Subcutaneous adipose tissue (tissue), 4 donors: ENCODE data around the gene DUSP8. TPM values are rescaled to one million over a fixed set of nuclear protein-coding genes. Genes with fewer than 3 reads are reported as not detected.

Experiments
- total RNA-seq, 4 donors: library from RNA; depleted of rRNA; stranded (reverse); fragments of >200 nt; gene quantifications; one replicate each; pipeline ENCODE4 v1.1.0, GENCODE V29; 2016
- TF ChIP-seq, protein P1 (sequence below): fragments of 450-650 bp; IDR thresholded peaks from one replicate; pipeline ENCODE4 v1.5.1; 2016; ENCODE audit warnings: low read depth, mild to moderate bottlenecking, control low read depth, antibody characterized with exemption, moderate library complexity

Gene DUSP8
- total RNA-seq, 4 donors from 2014 or later: 0.22 to 2.3 (median 0.74) TPM

DNA sequence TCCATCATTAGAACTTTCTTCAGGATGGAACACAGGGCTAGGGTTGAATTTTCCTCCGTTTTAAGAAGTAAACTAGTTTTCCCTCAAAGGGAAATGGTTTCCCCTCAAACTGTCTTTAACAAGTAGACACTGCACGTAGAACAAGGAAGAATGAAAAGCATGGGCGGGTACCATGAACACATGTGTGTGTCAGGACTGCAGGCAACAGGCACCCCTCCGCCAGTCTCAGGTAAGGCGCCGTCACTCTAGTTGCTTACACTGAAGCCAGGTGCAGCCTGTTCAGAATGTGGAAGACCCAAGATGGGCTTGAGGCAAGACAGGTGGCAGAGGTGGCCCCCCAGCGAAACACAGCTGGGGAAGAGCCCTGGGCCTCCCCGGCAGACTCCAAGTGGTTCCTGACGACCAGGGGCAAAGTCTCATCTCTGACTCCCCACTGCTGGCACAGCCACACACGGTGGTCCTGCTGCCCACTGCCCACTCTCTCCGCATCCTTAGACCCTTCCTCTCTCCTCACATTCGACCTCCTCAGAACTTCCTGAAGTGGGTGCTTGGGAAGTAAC, 60.1 kb downstream of the DUSP8 start:
- TF ChIP-seq, protein P1, sequence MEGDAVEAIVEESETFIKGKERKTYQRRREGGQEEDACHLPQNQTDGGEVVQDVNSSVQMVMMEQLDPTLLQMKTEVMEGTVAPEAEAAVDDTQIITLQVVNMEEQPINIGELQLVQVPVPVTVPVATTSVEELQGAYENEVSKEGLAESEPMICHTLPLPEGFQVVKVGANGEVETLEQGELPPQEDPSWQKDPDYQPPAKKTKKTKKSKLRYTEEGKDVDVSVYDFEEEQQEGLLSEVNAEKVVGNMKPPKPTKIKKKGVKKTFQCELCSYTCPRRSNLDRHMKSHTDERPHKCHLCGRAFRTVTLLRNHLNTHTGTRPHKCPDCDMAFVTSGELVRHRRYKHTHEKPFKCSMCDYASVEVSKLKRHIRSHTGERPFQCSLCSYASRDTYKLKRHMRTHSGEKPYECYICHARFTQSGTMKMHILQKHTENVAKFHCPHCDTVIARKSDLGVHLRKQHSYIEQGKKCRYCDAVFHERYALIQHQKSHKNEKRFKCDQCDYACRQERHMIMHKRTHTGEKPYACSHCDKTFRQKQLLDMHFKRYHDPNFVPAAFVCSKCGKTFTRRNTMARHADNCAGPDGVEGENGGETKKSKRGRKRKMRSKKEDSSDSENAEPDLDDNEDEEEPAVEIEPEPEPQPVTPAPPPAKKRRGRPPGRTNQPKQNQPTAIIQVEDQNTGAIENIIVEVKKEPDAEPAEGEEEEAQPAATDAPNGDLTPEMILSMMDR: no peak

DNA sequence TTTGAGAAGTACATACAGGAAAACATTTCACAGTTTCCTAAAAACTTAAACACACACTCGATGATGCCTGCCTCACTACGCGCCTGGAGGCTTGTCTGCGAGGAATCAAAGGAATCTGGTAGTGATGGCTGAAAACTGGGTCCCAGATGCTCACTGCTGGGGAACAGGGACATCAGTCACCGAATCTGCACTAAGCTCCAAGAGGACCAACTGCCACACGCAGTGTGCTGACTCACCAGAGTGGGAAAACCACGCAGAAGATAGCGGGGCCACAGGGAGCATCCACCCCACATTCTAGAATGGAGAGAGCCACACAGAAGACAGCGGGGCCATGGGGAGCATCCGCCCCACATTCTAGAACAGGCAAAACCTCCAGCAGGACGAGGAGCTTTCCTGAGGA, 61.1 kb downstream of the DUSP8 start:
- TF ChIP-seq, protein P1: no peak

DNA sequence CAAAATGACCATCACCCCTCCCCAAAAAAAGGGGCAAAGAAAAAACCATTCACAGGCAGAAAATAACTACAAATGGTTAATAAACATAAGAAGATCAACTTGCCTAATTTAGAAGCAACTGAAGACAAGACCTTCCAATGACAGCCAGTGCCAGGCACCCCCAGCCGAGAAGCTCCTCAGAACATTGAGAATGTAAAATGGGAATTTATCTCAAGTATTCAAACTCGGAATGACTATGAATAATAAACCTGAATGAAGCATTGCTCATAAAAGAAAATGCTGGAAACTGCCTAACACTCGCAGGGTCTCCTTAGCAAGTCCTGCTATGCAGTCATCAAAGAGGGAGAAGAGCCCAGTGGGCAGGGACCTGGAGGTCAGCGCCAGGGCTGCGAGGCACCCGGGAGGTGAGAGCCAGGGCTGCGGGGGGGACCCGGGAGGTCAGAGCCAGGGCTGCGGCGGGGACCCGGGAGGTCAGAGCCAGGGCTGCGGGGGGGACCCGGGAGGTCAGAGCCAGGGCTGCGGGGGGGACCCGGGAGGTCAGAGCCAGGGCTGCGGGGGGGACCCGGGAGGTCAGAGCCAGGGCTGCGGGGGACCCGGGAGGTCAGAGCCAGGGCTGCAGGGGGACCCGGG, 62.3 kb downstream of the DUSP8 start:
- TF ChIP-seq, protein P1: no peak

DNA sequence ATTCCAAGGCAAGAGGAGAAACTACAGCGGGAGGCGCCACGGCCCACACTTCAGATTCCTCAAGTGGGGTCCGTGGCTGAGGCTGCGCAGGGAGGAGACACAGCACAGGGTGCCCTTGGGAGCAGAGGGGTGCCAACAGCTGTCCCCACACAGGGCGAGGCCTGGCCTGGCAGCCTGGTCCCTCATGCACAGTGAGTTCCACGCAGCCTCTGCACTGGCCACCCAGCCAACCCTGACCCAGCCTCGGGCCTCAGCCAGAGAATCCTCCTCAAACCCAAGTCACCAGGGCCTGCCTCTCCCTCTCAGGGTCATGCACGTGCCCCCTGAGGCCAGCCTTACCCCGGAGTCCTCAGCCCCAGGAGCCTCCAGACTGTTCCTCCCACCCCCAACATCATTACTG, 63.1 kb downstream of the DUSP8 start:
- TF ChIP-seq, protein P1: no peak

DNA sequence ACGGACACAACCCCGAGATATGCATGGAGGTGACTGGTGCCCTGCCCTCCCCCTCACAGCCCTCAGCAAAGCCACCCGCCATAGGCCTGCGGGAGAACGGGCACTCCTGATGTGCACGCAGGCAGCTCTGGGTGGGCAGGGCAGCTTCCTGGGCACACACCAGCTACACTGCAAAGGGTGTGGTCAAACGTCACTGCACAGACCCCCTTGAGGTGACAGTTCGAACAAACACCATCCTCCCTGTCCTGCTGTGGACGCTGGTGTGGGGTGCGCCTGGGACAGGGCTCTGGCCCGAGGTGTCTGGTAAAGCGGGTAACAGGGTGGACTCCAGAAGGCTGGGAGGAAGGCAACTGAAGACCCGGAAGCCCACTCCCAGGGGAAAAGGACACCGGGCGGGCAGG, 63.6 kb downstream of the DUSP8 start:
- TF ChIP-seq, protein P1: no peak

DNA sequence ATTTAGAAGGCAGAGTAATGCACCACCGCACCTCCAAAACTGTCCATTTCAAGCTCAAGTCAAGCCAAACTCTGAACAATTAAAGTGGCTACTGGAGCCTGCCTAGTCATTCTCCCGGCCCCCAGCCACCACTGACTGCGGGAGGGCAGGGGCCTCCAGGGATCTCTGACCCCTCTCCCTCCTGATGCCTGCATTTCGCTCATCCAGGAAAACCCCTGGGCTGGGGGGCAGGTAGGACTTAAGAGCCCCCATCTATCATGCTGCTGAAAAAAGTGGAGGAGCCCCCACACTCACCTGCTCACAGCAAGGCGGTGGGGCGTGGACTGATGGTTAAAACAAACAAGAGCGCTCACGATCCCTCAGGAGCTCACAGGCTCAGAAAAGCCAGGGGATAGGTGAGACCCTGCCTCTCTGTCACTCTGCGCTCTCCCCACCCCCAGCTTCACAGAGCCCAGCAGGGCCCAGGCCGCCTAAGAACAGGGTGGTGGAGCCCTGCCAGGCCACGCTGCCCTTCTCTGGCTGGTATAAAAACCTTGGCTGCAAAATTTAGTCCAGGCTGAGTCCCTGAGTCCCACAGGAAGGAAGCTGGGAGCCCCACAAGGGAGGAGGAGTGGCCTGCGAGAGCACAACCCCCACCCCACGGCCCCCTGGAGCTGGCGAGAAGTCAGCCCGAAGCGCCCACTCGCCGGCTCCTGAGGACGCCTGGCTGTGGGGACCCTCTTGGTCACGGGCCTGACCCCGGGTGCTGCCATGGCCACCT, 64.5 kb downstream of the DUSP8 start:
- TF ChIP-seq, protein P1: no peak

DNA sequence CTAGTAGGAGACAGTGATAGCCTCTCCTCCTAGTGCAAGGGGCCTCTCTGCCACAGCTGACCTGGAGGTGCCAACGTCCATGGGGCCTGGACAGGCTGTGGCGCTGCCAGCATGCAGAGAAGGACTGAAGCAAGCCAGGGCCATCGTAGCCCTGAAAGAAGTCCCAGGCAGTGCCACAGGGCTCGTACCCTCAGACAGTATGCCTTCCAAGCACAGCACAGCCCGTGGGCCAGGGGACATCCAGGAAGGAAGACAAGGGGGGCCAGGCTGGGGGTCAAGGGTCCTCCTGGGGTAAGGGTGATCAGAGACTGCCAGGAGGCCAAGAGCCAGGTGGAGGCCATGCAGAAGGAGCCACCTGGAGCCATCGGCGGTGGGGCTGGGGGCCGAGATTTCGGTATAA, 65.1 kb downstream of the DUSP8 start:
- TF ChIP-seq, protein P1: no peak
